HepG2 (cell line): ENCODE results near the gene DPEP3. TPM values are rescaled to one million over a fixed set of nuclear protein-coding genes. Genes with fewer than 3 reads are reported as not detected.

Source experiments
- EP300 ChIP-seq, 3 experiments: sonication (generic) in 1 of 3; formaldehyde crosslinking in 1 of 3; IDR thresholded peaks; 2 replicates each; pipeline versions ENCODE4 v1.5.1 to v1.6.1; 2011 to 2020; ENCODE audit warnings: low read depth in 2 of 3, low read length in 2 of 3, borderline replicate concordance in 1 of 3, improper control_type of control experiment in 1 of 3, mild to moderate bottlenecking in 1 of 3, missing genetic modification reagents in 1 of 3, moderate library complexity in 1 of 3
- GABPB1 ChIP-seq: IDR thresholded peaks from 2 replicates; pipeline ENCODE4 v1.6.1; 2016; ENCODE audit warnings: mild to moderate bottlenecking, missing genetic modification reagents, moderate library complexity, missing compliant biosample characterization
- KAT8 ChIP-seq: IDR thresholded peaks from 2 replicates; pipeline ENCODE4 v1.6.1; 2016; ENCODE audit warnings: missing genetic modification reagents, missing compliant biosample characterization
- KMT2B ChIP-seq: IDR thresholded peaks from 2 replicates; pipeline ENCODE4 v1.6.1; 2016; ENCODE audit warnings: missing genetic modification reagents, missing compliant biosample characterization
- MXD4 ChIP-seq: IDR thresholded peaks from 2 replicates; pipeline ENCODE4 v1.6.1; 2016; ENCODE audit warnings: mild to moderate bottlenecking, missing biosample characterization, missing genetic modification reagents
- PAXIP1 ChIP-seq: sonication (generic); formaldehyde crosslinking; conservative IDR thresholded peaks from 2 replicates; pipeline ENCODE4 v1.4.0; 2020; ENCODE audit warnings: mild to moderate bottlenecking, missing genetic modification reagents, moderate library complexity
- RCOR2 ChIP-seq: IDR thresholded peaks from 2 replicates; pipeline ENCODE4 v1.6.1; 2016; ENCODE audit warnings: missing biosample characterization, missing genetic modification reagents
- TAF1 ChIP-seq: sonication (generic); formaldehyde crosslinking; IDR thresholded peaks from 2 replicates; pipeline ENCODE4 v1.4.0; 2020; ENCODE audit warnings: missing genetic modification reagents
- TBL1XR1 ChIP-seq: fragments of 150-350 bp; IDR thresholded peaks from 2 replicates; pipeline ENCODE4 v1.6.1; 2014; ENCODE audit warnings: borderline replicate concordance, low read length; ENCODE audit not compliant: partially characterized antibody
- TFAP4 ChIP-seq: sonication (generic); IDR thresholded peaks from 2 replicates; pipeline ENCODE4 v1.6.1; 2016; ENCODE audit warnings: low read depth, borderline replicate concordance
- TP53 ChIP-seq: sonication (generic); formaldehyde crosslinking; conservative IDR thresholded peaks from 2 replicates; pipeline ENCODE4 v1.4.0; 2020; ENCODE audit warnings: missing genetic modification reagents
- ZFP36 ChIP-seq: fragments of 150-350 bp; IDR thresholded peaks from 2 replicates; pipeline ENCODE4 v1.6.1; 2018; ENCODE audit warnings: borderline replicate concordance, low read length, low read depth; ENCODE audit not compliant: partially characterized antibody
- ZFY ChIP-seq: sonication (generic); formaldehyde crosslinking; IDR thresholded peaks from 2 replicates; pipeline ENCODE4 v1.4.0; 2020; ENCODE audit warnings: missing genetic modification reagents
- ZNF333 ChIP-seq: sonication (generic); formaldehyde crosslinking; IDR thresholded peaks from 2 replicates; pipeline ENCODE4 v1.4.0; 2020; ENCODE audit warnings: mild to moderate bottlenecking, missing genetic modification reagents, borderline replicate concordance
- ZNF354B ChIP-seq: sonication (generic); formaldehyde crosslinking; IDR thresholded peaks from 2 replicates; pipeline ENCODE4 v1.8.0; 2022; ENCODE audit warnings: mild to moderate bottlenecking, missing genetic modification reagents
- ZNF547 ChIP-seq: sonication (generic); formaldehyde crosslinking; IDR thresholded peaks from 2 replicates; pipeline ENCODE4 v1.5.1; 2020; ENCODE audit warnings: mild to moderate bottlenecking, missing genetic modification reagents
- ZNF557 ChIP-seq: sonication (generic); formaldehyde crosslinking; IDR thresholded peaks from 2 replicates; pipeline ENCODE4 v1.4.0; 2020; ENCODE audit warnings: missing genetic modification reagents
- ZNF616 ChIP-seq: sonication (generic); formaldehyde crosslinking; IDR thresholded peaks from 2 replicates; pipeline ENCODE4 v1.5.0; 2020; ENCODE audit warnings: low read depth, mild to moderate bottlenecking, missing genetic modification reagents
- polyA plus RNA-seq, 8 experiments: library from polyadenylated mRNA; depleted of rRNA in 3 of 8; stranded (reverse) in 7 of 8; unstranded in 1 of 8; fragments of >200 nt; fragmentation: Illumina TruSeq in 4 of 8; extraction: Trizol in 4 of 8; gene quantifications; 2 replicates each; pipeline versions ENCODE4 v1.2.1 to v1.2.3, GENCODE V29; 2011 to 2016; ENCODE audit warnings: low read depth in 4 of 8, missing spikeins in 1 of 8, mixed read lengths in 1 of 8; ENCODE audit not compliant: insufficient read depth in 1 of 8
- total RNA-seq, 5 experiments: library from RNA; depleted of rRNA; stranded (reverse); fragments of >200 nt; fragmentation: Illumina TruSeq; extraction: Trizol; gene quantifications; 2 replicates each; pipeline ENCODE4 v1.2.3, GENCODE V29; 2016; ENCODE audit warnings: low read depth in 1 of 5
- TF ChIP-seq, protein P1 (sequence below): IDR thresholded peaks from 2 replicates; pipeline ENCODE4 v1.6.1; 2016; ENCODE audit warnings: mild to moderate bottlenecking, missing biosample characterization, missing genetic modification reagents
- TF ChIP-seq, protein P2 (sequence below), 2 experiments: sonication (generic) in 1 of 2; formaldehyde crosslinking in 1 of 2; IDR thresholded peaks; 2 replicates each; pipeline versions ENCODE4 v1.4.0 to v1.6.1; 2018 to 2020; ENCODE audit warnings: missing genetic modification reagents in 2 of 2, borderline replicate concordance in 1 of 2, low read depth in 1 of 2, mild to moderate bottlenecking in 1 of 2, missing biosample characterization in 1 of 2

DPEP3 gene
- total and polyA plus RNA-seq, 2 of the 13 experiments (the other 11 are each of a cell fraction or from before 2014, with no cell fraction given), result not detected

DNA sequence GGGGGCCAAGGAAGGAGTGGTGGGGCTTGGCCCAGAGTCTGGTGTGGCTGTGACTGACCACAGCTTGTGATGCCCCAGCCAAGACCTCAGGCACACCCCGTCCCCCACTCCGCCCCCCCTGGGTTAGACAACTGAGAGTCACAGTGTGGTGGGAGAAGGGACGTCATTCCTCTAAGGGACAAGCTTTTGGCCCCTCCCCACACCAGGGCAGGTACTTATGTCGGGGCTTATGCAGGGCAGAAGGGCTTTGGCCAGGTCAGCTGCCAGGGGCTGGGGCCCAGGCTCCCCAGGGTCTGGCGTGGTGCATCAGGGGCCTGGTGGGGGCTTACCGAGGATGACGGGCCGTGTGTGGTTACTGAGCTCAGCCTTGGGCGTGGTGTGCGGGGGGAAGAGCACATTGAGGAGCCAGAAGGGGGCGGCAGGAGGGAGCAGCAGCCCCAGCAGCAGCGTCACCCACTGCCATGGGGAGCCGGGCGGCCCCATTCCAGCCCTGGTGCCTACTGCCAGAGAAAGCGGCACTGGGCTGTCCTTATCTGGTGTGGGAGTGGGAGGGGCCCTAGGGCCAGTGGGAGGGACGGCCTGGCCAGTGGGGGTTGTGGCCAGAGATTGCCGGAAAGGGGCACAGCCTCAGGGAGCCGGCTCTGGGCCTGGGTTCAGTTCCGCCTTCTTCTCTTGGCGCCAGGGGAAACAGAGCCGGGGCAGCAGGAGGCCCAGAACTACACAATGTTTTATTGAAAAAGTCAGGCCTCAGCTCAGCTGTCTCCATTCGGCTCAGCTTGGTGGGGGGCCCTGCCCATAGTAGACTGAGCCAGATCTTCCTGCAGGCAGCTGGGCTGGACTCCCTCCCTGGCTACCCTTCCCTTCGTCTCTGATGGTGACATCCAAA lies 36.4 kb downstream of the DPEP3 start, which contains the start of gene LCAT (continued):
- TF ChIP-seq, protein P1, sequence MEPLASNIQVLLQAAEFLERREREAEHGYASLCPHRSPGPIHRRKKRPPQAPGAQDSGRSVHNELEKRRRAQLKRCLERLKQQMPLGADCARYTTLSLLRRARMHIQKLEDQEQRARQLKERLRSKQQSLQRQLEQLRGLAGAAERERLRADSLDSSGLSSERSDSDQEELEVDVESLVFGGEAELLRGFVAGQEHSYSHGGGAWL, result no peak
- TF ChIP-seq TAF1 (CRISPR knock-in tag) (peak; percentile 75; the same call in 1 of the 2 replicates), TFAP4 (peak; percentile 32; the same call in 1 of the 2 replicates), RCOR2 (CRISPR knock-in tag) (no peak), ZNF616 (CRISPR knock-in tag) (peak; percentile 75; the same call in 1 of the 2 replicates), GABPB1 (CRISPR knock-in tag) (peak; percentile 68), ZFY (peak; percentile 36; the same call in 1 of the 2 replicates), ZNF547 (CRISPR knock-in tag) (peak; percentile 51; the same call in 1 of the 2 replicates), TBL1XR1 (peak; percentile 15), ZNF557 (CRISPR knock-in tag) (no peak), KAT8 (CRISPR knock-in tag) (0 out of 2 replicates have a peak, but pooled peaks have one; percentile 51), KMT2B (CRISPR knock-in tag) (peak; percentile 52; the same call in 1 of the 2 replicates), ZNF354B (CRISPR knock-in tag) (0 out of 2 replicates have a peak, but pooled peaks have one; percentile 60), ZFP36 (no peak), PAXIP1 (CRISPR knock-in tag) (no peak; the same call in none of the 2 replicates), TP53 (CRISPR knock-in tag) (no peak), MXD4 (CRISPR knock-in tag) (peak; percentile 46; the same call in 1 of the 2 replicates), EP300 (IDR thresholded peaks at IDR 0.05; ENCODE audit: low read depth in 2 of 2, low read length in 2 of 2) (peak in 1 of 2 experiments; percentile 21; a peak in 2 of 4 replicates), EP300 (CRISPR knock-in tag; IDR thresholded peaks at IDR 0.05; ENCODE audit: borderline replicate concordance) (no peak), ZNF333 (CRISPR knock-in tag) (no peak)
- TF ChIP-seq, protein P2, sequence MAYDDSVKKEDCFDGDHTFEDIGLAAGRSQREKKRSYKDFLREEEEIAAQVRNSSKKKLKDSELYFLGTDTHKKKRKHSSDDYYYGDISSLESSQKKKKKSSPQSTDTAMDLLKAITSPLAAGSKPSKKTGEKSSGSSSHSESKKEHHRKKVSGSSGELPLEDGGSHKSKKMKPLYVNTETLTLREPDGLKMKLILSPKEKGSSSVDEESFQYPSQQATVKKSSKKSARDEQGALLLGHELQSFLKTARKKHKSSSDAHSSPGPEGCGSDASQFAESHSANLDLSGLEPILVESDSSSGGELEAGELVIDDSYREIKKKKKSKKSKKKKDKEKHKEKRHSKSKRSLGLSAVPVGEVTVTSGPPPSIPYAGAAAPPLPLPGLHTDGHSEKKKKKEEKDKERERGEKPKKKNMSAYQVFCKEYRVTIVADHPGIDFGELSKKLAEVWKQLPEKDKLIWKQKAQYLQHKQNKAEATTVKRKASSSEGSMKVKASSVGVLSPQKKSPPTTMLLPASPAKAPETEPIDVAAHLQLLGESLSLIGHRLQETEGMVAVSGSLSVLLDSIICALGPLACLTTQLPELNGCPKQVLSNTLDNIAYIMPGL (CRISPR knock-in tag; IDR thresholded peaks at IDR 0.05; ENCODE audit: borderline replicate concordance in 1 of 2, low read depth in 1 of 2), result 0 out of 4 replicates have a peak, but pooled peaks of 1 of the 2 experiments have one; percentile 24
